Measurements from ENCODE around the gene HAO1.
"Not testable (repeated sequence)": the region's sequence is repeated elsewhere in the genome, so short reads cannot be mapped to it uniquely, and the experiment has no call there.

HAO1 gene

GRCh38 chr20:7866285-7866684 lies 74.0 kb downstream of the HAO1 start:
- FAIRE-seq (no peak), DNase-seq (ENCODE audit: extremely low spot score, insufficient read length, low read depth) (no peak)

- peak; percentile 84 for FAIRE-seq
- DNase-seq (ENCODE audit: extremely low spot score, insufficient read length, low read depth) = no peak
Measured at GRCh38 chr20:7859356-7859802, 80.9 kb downstream of the HAO1 start.

- no peak for FAIRE-seq
- DNase-seq (ENCODE audit: extremely low spot score, insufficient read length, low read depth) = no peak
Measured at GRCh38 chr20:7858734-7859250, 81.5 kb downstream of the HAO1 start.

- no peak for FAIRE-seq
Measured at GRCh38 chr20:7856756-7857155, 83.5 kb downstream of the HAO1 start.

GRCh38 chr20:7855545-7855944 lies 84.7 kb downstream of the HAO1 start:
- FAIRE-seq = no peak
- no peak for DNase-seq (ENCODE audit: extremely low spot score, insufficient read length, low read depth)

More at GRCh38 chr20:7856756-7857155, 83.5 kb downstream of the HAO1 start:
- DNase-seq (ENCODE audit: extremely low spot score, insufficient read length, low read depth) = no peak

- DNase-seq (ENCODE audit: extremely low spot score, insufficient read length, low read depth) = no peak
- FAIRE-seq = no peak
Measured at GRCh38 chr20:7853493-7853892, 86.8 kb downstream of the HAO1 start.

- DNase-seq (ENCODE audit: extremely low spot score, insufficient read length, low read depth) (no peak), FAIRE-seq (no peak)
Measured at GRCh38 chr20:7850775-7851490, 89.3 kb downstream of the HAO1 start.

GRCh38 chr20:7849675-7850074 lies 90.6 kb downstream of the HAO1 start:
- DNase-seq (ENCODE audit: extremely low spot score, insufficient read length, low read depth) = no peak
- FAIRE-seq = no peak

- no peak for DNase-seq (ENCODE audit: extremely low spot score, insufficient read length, low read depth)
- FAIRE-seq = no peak
Measured at GRCh38 chr20:7848351-7848750, 91.9 kb downstream of the HAO1 start.

- DNase-seq (ENCODE audit: extremely low spot score, insufficient read length, low read depth) (no peak), FAIRE-seq (no peak)
Measured at GRCh38 chr20:7843613-7844012, 96.6 kb downstream of the HAO1 start.

GRCh38 chr20:7841971-7842310 lies 98.3 kb downstream of the HAO1 start:
- no peak for FAIRE-seq
- no peak for DNase-seq (ENCODE audit: extremely low spot score, insufficient read length, low read depth)

- no peak for DNase-seq (ENCODE audit: extremely low spot score, insufficient read length, low read depth)
- FAIRE-seq = no peak
Measured at GRCh38 chr20:7841291-7841970, 98.8 kb downstream of the HAO1 start.

- FAIRE-seq (no peak), DNase-seq (ENCODE audit: extremely low spot score, insufficient read length, low read depth) (no peak)
Measured at GRCh38 chr20:7836076-7836475, 104.2 kb downstream of the HAO1 start.

GRCh38 chr20:7834441-7834840 lies 105.8 kb downstream of the HAO1 start:
- FAIRE-seq; DNase-seq (ENCODE audit: extremely low spot score, insufficient read length, low read depth): not testable (repeated sequence)

Data from GM18507 (cell line).